HuH-7 (cell line): Measurements from ENCODE around the gene TMEM234.
"Not testable (repeated sequence)": the region's sequence is repeated elsewhere in the genome, so short reads cannot be mapped to it uniquely, and the experiment has no call there.

ENCODE experiments used
- DNase-seq: peaks from one replicate; pipeline ENCODE4 v3.0.0; 2011; ENCODE audit warnings: low spot score

The TMEM234 gene

DNA sequence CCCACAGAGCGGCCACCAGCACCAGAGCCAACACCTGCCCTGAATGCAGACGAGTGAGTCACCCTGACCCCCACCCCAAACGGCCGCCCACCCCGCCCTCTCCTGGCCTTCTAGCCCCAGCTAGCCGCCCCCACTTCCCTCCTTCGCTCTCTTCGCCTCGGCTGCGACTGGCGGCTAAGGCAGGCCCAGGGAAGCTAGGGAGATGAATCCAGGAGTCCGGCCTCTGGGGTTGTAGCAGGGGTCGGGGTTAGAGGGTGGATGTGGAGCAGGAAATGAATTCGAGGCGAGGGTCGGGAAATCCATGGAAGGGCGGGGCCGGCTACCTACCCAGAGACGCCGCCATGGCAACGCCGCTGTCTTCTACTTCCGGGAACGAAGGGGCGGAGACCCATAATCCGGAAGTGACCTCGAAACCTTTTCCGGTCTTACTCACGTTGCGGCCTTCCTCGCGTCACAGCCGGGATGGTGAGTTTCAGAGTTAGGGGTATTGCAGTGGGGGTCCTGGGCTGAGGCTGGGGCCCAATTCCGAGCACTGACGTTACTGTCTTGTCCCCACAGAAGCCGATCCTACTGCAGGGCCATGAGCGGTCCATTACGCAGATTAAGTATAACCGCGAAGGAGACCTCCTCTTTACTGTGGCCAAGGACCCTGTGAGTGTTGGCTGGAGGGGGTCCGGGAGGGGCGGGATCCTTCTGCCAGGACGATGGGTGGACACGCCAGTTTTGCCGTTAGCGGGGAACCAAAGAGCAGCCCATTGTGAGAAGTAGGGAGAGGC is at the start of gene TMEM234, which contains the start of gene EIF3I:
Gene TMEM234, minus strand, starts transcription at position 374 of the 776 bp plus-strand sequence. Its CDS starts 31 bp downstream, at position 343.
Gene EIF3I, plus strand, starts transcription at position 428 of the 776 bp plus-strand sequence. Its CDS starts 35 bp downstream, at position 463.
- peak; percentile 91 for DNase-seq

- DNase-seq, result no peak
Measured at GRCh38 chr1:32269744-32270143, 47.6 kb upstream of the TMEM234 start.

GRCh38 chr1:32266921-32267591 is 44.9 kb upstream of the TMEM234 start:
- DNase-seq, result no peak

DNA sequence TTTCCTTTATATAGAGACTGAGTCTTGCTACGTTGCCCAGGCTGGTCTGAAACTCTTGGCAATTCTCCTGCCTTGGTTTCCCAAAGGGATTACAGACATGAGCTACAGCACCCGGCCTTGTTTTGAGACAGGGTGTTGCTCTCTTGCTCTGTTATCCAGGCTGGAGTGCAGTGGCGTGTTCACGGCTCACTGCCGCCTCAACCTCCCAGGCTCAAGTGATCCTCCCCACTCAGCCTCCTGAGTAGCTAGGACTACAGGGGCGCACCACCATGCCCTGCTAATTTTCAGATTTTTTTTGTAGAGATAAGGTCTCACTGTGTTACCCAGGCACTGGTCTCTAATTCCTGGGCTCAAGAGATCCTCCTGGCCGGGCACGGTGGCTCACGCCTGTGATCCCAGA is 43.7 kb upstream of the TMEM234 start:
- DNase-seq, result no peak

DNA sequence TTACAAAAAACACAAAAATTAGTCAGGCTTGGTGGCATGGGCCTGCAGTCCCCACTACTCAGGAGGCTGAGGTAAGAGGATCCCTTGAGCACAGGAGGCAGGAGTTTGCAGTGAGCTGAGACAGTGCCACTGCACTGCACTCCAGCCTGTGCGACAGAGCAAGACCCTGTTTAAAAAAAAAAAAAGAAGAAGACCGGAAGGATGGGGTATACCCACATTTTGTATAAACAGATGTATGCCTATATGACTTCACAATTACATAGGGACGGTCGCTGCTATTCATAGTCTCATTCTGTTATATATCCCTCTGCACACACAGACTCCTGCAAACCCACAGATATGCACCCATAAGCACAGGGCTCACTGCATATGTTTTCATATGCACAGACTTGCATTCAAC is 41.6 kb upstream of the TMEM234 start:
- DNase-seq, result no peak

DNA sequence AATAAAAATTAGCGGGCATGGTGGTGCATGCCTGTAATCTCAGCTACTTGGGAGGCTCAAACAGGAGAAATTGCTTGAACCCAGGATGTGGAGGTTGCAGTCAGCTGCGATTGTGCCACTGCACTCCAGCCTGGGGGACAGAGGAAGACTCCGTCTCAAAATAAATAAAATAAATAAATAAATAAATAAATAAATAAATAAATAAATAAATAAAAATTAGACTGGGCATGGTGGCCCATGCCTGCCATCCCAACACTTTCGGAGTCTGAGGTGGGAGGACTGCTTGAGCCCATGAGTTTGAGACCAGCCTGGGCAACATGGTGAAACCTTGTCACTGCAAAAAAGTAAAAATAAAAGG is 41.1 kb upstream of the TMEM234 start:
- not testable (repeated sequence) for DNase-seq

- no peak for DNase-seq
Measured at GRCh38 chr1:32257227-32257508, 35.0 kb upstream of the TMEM234 start.

- no peak for DNase-seq
Measured at GRCh38 chr1:32256473-32257226, 34.5 kb upstream of the TMEM234 start.

- DNase-seq, result no peak
Measured at GRCh38 chr1:32255072-32256071, 33.2 kb upstream of the TMEM234 start.

GRCh38 chr1:32250893-32251716 is 29.0 kb upstream of the TMEM234 start, which contains the start of gene LCK:
TSS of gene LCK (plus strand) at chr1:32251265. CDS start at chr1:32274330, 23,065 bp downstream.
- DNase-seq, result no peak

DNA sequence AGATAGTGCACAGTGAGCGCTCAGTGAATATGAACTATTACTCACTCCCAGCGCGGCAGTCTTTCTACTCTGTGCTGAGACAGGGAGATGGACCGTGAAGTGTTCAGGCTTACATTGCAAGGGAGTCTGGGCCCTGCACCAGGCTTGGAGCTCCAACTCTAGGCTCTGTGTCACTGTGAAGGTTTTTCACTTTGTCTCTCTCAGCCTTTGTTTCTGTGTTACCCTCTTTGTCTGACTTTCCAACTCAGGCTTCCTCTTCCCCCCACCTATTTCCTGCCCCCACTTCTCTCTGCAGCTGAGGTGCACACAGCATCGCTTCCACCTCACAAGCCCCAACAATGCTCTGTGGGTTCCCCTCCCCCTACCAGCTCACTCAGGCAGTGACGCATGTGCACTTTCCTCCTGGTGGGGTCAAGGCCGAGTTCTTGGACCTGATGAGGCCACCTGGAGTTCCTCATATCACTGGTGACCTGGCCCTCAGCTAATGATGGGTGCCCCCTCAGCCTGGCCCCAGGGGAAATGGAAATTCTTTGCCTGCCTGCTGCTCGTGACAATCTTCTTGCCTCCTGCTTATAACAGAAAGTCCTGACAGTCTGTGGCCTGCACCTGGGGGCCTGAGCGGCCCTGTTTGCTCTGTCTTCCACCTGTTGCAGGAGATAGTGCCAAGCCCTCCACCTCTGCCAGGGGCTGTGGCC is 27.8 kb upstream of the TMEM234 start:
- DNase-seq, result no peak

GRCh38 chr1:32247983-32248889 is 26.1 kb upstream of the TMEM234 start:
- peak; percentile 85 for DNase-seq

- DNase-seq, result no peak
Measured at GRCh38 chr1:32247452-32247851, 25.3 kb upstream of the TMEM234 start.

DNA sequence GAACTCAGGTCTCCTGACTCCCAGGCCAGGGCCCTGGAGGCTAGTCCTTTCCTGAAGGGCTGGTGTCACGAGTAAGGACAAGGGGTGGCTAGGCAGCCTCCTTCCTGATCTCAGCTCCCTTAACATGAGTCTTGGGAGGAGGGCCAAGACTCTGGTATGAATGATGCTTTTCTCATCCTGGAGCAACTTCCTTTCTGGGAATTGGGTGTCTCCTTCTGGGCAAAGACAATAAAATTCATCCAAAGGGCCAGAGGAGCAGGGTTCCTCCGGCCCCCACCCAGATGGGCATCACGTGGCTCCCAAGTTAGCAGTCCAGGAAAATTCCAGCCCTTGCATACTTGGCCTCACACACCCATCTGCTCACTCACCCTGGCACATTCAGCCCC is 24.7 kb upstream of the TMEM234 start, which contains the start of gene FAM167B:
Gene FAM167B, plus strand, starts transcription at position 335 of the 386 bp plus-strand sequence. CDS start 200 bp downstream, outside the sequence.
- DNase-seq, result no peak

GRCh38 chr1:32242341-32242851 is 20.2 kb upstream of the TMEM234 start:
- no peak for DNase-seq

- DNase-seq, result no peak
Measured at GRCh38 chr1:32241001-32241763, 19.0 kb upstream of the TMEM234 start.

DNA sequence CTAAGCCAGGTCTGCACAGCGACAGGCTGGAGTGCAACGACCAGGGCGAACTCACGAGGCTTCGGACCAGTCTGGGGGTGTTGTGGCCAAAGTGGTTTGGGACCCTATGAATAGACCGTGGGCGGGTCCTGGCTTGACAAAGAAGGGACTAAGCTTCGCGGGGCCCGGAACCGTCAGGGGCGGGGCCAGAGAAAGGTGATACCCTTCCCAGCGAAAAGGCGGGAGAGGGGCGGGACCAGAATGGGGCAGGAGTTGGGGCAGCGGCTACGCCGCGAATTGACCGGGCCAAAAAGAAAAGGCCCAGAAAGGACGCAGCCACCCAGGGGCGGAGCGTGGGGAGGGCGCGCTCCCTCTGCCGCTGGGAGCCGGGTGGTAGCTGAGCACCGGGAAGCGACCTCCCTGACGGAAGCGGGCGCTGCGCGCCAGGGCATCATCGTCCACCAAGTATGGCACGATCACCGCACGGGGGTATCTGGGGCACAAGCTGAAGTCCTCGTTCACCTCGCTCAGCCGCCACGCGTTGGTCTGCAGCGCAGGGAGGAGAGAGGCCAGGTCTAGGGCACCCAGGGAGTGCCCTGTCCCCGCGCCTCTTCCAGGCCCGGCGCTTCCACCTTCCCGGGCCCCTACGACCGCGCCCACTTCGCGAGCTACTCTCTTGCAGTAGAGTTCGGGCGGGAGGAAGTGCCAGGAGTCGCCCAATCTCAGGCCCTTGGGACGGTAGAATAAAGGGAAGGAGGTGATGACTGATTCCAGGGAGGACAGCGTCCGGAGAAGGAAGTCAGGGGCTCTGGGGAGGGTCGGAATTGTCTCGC is 18.2 kb upstream of the TMEM234 start:
- DNase-seq, result peak; percentile 68
